ENCODE data around the gene TMEM183A. TPM values are rescaled to one million over a fixed set of nuclear protein-coding genes. Genes with fewer than 3 reads are reported as not detected.
A peak's percentile ranks its signal among the peaks of the same experiment; 100 is the strongest.

The TMEM183A gene
- total RNA-seq, 1 experiment from 2014 or later: 119 TPM

- no TSS peak for BruUV-seq (replicated peaks)
- Histone ChIP-seq H3K4me2 (ENCODE audit: low read length) (no peak overlapping the region), H3K27me3 (ENCODE audit: low read length) (peaks cover 20% of the 10 kb centered on the region), H2AFZ (ENCODE audit: low read length) (0 out of 2 replicates have a peak overlapping the region, but pooled peaks have one; percentile 93), H3K4me3 (ENCODE audit: low read length) (no peak overlapping the region), H3K36me3 (ENCODE audit: low read depth, low read length) (no peaks in the 10 kb centered on the region), H3K4me1 (ENCODE audit: insufficient read depth, low read length) (peaks cover 2% of the 10 kb centered on the region; the same call in 1 of the 2 replicates), H3K9me2 (replicated peaks; ENCODE audit: low read length) (no peaks in the 10 kb centered on the region), H4K20me1 (ENCODE audit: low read length) (no peaks in the 10 kb centered on the region), H3K27ac (ENCODE audit: low read length) (no peak overlapping the region), H3K9ac (ENCODE audit: low read length) (no peak overlapping the region), H3K79me2 (ENCODE audit: low read length) (no peaks in the 10 kb centered on the region), H3K9me3 (ENCODE audit: low read length) (no peaks in the 10 kb centered on the region), H3F3A (ENCODE audit: low read length, unreplicated experiment) (no peaks in the 10 kb centered on the region)
- no peak for TF ChIP-seq EZH2 (IDR thresholded peaks at IDR 0.05; ENCODE audit: low read length, unreplicated experiment)
- no peak for TF ChIP-seq CTCF (conservative IDR thresholded peaks at IDR 0.05; ENCODE audit: low read depth, low read length)
- TF ChIP-seq EZH2phosphoT487 (IDR thresholded peaks at IDR 0.05; ENCODE audit: borderline replicate concordance, low read length): no peak
- DNase-seq: no peak
- ChIA-PET CTCF (interaction anchor here (0.6 kb wide), 1 partner anchor 97 kb away, joined by 16 read pairs; no protein-coding TSS in a partner anchor), POLR2A (ENCODE audit: unreplicated experiment) (no interaction called here)
- no peak for ATAC-seq
- intact Hi-C loops (cut with micrococcal nuclease): no loop called here
Observed at GRCh38 chr1:203000217-203000944, 6.8 kb upstream of the TMEM183A start.

GRCh38 chr1:203001986-203002385 is 5.2 kb upstream of the TMEM183A start:
- CTCF ChIA-PET: no interaction called here
- no peak for ATAC-seq

More at GRCh38 chr1:203001986-203002385, 5.2 kb upstream of the TMEM183A start:
- intact Hi-C loops (cut with micrococcal nuclease): no loop called here
- Histone ChIP-seq H3K4me3 (ENCODE audit: low read length) (no peak overlapping the region), H3K9ac (ENCODE audit: low read length) (no peak overlapping the region), H3K9me2 (replicated peaks; ENCODE audit: low read length) (no peaks in the 10 kb centered on the region), H3K4me1 (ENCODE audit: insufficient read depth, low read length) (peaks cover 2% of the 10 kb centered on the region; the same call in 1 of the 2 replicates), H3K9me3 (ENCODE audit: low read length) (no peaks in the 10 kb centered on the region), H3K27me3 (ENCODE audit: low read length) (peaks cover 4% of the 10 kb centered on the region), H3K4me2 (ENCODE audit: low read length) (no peak overlapping the region), H3K36me3 (ENCODE audit: low read depth, low read length) (no peaks in the 10 kb centered on the region), H4K20me1 (ENCODE audit: low read length) (no peaks in the 10 kb centered on the region), H3K79me2 (ENCODE audit: low read length) (no peaks in the 10 kb centered on the region), H3F3A (ENCODE audit: low read length, unreplicated experiment) (no peaks in the 10 kb centered on the region), H3K27ac (ENCODE audit: low read length) (no peak overlapping the region), H2AFZ (ENCODE audit: low read length) (no peak overlapping the region)
- no peak for DNase-seq
- BruUV-seq (replicated peaks): no TSS peak
- POLR2A ChIA-PET (ENCODE audit: unreplicated experiment): no interaction called here
- TF ChIP-seq EZH2 (IDR thresholded peaks at IDR 0.05; ENCODE audit: low read length, unreplicated experiment) (no peak), EZH2phosphoT487 (IDR thresholded peaks at IDR 0.05; ENCODE audit: borderline replicate concordance, low read length) (no peak), CTCF (conservative IDR thresholded peaks at IDR 0.05; ENCODE audit: low read depth, low read length) (no peak)

Data from PC-3 (cell line).